HG03378 (cell line): ENCODE measurements around the gene DUXB.
A peak's percentile ranks its signal among the peaks of the same experiment; 100 is the strongest.

Experiments used
- ATAC-seq: cut with Tn5 transposase; IDR thresholded peaks from one replicate; pipeline ENCODE4 v1.9.1; 2021; ENCODE audit warnings: mild to moderate bottlenecking, moderate library complexity; ENCODE audit not compliant: unreplicated experiment

Gene DUXB, protein sequence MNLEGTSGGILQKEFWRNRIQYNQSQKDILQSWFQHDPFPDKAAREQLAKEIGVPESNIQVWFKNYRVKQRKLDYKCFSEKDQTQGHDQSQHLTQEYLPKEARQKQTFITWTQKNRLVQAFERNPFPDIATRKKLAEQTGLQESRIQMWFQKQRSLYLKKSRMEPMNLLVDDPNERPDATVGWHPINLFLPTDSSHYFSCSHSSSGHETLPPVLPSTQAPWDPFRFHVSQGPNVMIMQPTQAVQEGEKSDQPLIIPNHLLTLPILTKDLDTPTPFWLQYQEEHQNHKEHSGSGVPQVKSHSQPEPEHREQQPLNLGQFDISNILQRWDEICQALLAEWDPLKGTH

DNA sequence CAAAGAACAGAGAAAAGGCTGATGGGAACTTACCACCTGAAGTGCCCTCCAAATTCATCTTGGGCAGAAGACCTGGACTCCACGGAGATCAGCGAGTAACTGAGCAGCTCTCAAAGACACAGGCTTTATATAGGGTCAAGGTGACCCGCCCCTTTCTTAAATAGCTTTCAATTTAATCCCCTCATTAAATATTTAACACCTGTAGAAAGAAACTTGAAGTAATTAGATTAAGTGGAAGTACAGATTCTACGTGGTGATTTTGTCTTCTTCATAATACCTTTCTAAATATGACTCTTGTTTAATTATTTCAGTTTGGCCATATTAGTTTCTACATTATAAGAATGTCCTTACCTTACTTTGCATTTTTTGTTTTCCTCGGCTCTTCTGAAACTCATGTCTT lies at the start of gene DUXB:
TSS of gene DUXB (minus strand) at position 101 of the 400 bp plus-strand sequence. CDS start at position 58, 43 bp downstream.
- no peak for ATAC-seq

DNA sequence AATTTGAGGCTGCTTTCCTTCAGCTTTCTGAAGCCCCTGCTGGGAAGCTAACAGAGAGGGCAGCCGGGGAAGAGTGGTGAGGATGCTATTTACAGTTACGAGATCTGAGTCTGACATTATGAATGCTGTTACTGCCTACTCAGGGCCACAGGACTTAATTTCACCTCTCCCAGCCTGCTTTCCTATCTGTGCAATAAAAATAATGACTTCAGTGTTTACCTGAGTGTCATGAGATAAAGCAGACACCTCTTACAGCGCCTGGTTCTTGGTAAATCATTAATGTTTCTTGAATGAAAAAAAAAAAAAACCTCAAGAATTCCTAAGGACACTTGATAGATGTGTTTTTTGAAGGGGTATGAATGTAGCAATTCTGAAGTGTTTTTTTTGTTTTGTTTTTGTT lies 49.3 kb upstream of the DUXB start:
- no peak for ATAC-seq

DNA sequence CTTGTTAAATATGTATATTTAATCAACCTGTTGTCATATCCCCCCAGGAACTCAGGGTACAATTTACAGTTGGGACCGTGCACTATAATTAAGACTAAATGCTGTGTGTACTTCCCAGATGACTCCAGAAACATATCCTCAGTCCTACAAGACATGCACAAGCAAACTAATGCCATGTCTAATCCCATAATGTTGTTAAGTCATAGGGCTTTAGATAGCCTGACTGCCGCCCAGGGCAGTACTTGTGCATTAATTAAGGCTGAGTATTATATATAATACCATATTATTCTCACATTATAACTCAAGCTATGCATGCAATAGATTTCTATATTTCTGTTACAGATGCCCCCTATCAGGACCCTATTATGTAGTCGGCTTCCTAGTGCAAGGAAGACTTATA lies 45.1 kb upstream of the DUXB start:
- ATAC-seq = no peak

DNA sequence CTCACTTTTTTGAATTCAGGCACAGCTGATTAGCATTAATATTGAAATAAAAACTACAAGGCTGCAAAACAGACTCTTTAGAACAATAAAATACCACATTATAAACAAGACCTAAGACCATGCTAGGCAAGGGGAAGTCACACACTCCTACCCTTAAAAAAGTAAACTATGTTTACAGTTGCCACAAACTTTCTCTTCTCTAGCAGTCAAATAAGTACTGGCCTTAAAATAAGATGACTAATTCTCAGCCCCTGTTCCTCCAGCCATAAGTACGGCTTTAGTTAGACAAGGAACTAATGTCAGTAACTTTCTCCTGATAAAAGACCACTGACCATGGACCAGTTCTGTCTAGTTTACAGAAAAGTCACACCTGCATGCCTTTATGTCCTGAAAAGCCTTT lies 44.6 kb upstream of the DUXB start:
- peak; percentile 58 for ATAC-seq

DNA sequence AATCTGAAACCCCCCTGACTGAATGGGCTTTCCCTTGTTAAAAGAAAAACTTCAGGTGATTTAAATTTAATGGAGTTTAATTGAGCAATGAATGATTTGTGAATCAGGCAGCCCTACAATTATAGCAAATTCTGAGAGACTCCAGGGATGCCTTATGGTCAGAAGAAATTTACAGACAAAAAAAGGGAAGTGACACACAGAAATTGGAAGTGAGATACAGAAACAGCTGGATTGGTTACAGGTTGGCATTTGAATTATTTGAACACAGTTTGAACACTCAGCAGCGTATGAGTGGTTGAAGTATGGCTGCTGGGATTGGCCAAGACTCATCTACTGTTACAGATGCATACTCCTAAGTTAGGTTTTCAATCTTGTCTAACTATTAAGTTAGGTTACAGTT lies 44.0 kb upstream of the DUXB start:
- peak; percentile 67 for ATAC-seq

DNA sequence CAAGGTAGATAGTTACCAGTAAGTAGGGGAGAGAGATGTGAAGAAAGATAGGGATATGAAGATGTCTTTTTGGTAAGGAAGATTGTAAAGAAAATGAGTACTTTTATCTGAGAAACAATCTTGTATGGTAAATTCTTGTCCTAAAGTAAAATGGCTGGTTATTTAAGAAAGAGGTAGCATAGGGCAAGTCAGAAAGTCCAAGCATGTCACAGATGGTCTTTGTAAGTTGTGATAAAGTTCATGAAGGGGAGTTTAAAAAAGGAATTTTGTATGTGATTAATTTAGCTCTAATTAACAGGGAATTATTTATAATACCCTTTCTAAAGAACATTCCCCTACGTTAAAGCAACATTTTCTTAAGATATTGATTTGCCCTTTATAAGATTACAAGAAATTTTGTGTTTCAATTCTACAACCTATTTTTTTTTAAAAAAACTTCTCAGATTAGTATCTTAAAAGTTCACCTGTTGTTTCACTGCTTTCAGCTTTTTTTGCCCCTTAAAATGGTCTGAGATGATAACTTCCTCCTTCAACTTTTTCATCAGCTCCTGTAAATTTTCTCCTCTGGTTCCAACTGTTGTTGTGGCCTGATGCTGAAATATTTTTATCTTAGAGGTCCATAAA lies 41.3 kb upstream of the DUXB start:
- no peak for ATAC-seq

DNA sequence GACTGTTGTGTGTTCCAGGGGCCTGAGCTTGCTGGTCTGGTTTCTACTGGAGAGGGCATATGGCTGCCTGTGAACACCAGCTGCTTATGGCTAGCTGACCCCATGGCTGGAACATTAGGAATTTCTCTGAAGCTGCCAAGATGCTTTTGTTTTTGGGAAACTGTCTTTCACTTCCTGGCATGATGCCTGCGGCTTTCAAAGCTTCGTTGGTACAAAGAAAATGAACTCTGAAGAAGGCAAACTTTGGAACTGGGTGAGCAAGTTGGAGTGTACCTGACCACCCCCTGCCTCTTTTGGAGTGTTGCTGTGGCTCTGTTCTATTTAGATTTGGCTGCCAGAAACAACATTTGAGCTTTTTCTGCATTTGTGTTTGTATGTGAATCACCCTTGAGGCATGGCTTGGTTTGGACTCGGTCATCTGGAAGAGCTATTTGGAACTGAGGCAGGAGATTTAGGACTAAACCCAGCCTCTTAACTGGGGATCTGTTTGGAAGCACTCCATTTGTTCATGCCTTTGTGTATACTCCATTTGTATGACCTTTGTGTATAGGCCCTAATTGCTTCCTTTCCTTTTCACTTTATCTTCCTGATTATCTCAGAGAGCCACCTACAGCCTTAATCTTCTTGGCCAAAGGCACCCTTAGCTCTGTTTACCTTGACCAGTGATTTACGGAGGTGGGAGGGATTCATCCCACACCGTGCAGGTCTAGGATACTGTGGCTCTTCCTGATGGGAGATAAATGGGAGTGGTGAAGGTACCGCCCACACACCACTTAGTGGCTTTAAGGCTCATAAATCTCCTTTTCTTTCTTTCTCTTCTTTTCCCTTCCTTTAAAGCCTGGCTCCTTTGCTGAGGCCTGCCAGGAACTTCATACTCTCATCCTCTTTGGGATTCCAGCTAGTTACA lies 32.3 kb upstream of the DUXB start:
- ATAC-seq = no peak

DNA sequence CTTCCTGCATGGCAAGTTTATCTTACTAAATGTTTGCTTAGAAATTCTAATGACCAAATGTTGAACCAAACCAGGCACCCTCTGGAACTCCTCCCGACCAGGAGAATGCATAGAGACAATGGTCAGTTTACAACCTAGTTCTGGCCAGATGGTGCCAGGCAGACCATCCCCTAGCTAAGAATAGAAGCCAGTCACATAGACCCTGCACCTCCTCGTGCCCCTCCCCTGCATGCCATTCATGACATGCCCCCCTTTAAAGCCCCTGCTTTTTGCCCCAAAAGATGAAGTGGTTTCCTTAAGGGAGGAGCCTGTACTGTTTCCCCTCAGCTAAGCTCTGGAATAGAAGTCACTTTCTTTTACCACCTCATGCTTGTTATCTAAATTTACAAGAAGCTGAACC lies 31.6 kb upstream of the DUXB start:
- ATAC-seq = no peak

DNA sequence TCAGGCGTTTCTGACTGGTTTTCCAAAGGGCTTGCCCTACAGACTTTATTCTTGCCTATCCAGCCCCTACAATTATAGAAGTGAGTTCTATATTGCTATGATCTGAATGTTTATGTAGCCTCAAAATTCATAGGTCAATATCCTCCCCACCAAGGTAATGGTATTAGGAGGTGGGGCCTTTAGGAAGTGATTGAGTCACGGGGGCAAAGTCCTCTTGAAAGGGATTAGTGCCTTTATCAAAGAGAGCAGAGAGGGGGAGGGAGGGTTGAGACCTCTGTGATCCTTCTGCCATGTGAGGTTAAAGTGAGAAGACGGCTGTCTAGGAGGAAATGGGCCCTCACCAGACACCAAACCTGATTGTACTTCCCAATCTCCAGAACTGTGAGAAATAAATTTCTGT lies 26.0 kb upstream of the DUXB start:
- no peak for ATAC-seq

DNA sequence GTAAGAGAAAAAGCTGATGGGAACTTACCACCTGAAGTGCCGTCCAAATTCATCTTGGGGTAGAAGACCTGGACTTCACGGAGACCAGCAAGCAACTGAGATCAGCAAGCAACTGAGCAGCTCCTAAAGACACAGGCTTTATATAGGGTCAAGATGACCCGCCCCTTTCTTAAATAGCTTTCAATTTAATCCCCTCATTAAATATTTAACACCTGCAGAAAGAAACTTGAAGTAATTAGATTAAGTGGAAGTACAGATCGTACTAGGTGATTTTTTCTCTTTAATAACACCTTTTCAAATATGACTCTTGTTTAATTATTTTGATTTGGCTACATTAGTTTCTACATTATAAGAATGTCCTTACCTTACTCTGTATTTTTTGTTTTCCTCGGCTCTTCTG lies 25.1 kb upstream of the DUXB start, which contains the start of gene CPHXL:
TSS of gene CPHXL (minus strand) at position 101 of the 400 bp plus-strand sequence. CDS start at position 53, 48 bp downstream.
- ATAC-seq = no peak

DNA sequence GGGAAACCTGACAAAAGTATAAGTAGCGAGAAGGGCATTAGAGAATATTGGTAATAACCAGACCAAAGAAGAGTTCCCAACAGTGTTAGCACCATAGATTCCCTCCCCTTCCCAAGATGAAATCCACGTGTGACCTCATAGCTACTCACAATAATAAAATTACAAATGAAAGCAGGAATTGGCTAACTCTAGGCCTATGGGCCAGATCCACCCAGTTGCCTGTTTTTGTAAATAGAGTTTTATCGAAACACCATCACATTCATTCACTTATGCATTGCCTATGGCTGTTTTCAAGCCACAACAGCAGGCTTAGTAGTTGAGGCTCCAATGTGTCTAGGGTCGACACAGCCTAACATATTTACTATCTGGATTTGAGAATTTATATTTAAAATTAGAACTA lies 17.2 kb upstream of the DUXB start:
- ATAC-seq = no peak

DNA sequence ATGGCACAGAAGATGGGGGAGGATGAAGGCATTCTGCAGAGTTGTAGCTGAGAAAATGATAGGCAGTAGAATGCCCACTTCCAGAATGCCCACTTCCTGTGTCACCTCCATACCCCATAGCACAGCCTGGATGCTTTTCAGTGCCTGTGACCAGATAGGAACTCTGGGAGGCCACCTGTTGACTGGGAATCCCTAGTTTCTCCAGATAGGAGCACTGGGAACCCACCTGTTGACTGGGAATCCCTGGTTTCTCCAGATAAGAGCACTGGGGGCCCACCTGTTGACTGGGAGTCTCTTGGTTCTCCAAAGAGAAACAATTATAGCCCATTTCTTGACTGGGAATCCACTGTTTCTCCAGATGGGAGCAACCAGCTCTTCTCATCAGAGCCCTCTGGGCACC lies 13.4 kb upstream of the DUXB start:
- no peak for ATAC-seq

DNA sequence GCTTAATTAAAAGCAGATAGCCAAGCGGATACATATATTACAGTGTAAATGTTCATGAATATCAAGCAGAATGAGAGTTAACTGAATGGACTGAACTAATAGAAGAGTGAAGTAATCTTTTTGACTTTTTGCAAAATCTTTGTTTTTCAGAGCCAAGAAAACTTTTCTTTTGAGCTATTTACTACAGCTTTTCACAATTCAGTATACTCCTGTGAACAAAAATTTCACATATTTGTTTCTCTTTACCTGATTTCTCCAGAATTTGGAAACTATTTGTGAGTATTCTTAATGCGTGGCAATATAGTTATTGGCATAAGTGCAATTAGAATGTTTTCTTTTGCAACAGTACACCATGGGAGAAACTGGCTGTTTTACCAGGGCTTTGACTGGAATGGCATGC lies 9.1 kb upstream of the DUXB start:
- no peak for ATAC-seq

DNA sequence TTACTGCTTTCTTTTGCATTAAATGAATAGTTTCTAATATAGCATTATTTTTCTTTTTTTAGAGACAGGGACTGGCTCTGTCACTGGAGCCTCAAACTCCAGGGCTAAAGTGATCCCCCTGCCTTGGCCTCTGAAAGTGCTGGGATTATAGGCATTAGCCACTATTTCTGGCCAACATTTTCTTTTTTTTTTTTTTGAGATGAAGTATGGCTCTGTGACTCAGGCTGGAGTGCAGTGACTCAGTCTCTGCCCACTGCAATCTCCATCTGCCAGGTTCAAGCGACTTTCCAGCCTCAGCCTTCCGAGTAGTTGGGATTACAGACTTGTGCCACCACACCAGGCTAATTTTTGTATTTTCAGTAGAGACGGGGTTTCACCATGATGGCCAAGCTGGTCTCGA lies 2.0 kb upstream of the DUXB start:
- no peak for ATAC-seq

DNA sequence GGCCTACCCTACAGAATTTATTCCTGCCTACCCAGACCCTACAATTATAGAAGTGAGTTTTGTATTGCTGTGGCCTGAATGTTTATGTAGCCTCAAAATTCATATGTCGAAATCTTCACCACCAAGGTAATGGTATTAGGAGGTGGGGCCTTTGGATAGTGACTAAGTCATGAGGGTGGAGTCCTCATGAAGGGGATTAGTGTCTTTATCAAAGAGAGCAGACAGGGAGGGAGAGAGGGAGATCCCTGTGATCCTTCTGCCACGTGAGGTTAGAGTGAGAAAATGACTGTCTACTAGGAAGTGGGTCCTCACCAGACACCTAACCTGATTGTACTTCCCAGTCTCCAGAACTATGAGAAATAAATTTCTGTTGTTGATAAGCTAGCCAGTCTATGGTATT lies 981 bp upstream of the DUXB start:
- ATAC-seq = no peak

DNA sequence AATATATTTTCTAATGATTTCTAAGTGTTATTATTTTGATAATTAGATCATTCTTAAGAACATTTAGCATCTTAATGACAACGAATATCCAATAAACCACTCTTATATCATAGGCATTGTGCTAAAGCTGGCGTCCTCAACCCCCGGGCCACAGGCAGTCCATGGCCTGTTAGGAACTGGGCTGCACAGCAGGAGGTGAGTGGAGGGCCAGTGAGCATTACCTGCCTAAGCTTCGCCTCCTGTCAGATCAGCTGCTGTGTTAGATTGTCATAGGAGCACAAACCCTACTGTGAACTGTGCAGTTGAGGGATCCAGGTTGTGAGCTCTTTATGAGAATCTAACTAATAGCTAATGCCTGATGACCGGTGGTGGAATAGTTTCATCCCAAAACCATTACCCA lies 3.7 kb downstream of the DUXB start:
- ATAC-seq = no peak

DNA sequence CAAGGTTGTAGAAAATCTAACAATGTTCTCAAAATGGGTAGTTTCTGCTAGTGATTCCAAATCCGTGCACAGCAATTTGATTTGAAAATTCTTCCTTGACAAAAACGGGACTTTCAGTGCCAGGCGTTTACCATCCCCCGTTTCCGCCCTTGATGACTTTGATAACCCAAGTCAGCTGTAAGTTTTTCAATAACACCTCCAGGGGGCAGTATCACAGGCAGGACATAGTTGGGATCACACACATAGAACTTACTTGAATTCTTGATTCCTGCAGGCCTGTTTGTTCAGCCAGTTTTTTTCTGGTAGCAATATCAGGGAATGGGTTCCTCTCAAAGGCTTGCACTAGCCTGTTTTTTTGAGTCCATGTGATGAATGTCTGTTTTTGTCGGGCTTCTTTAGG lies 5.6 kb downstream of the DUXB start:
- ATAC-seq = no peak

DNA sequence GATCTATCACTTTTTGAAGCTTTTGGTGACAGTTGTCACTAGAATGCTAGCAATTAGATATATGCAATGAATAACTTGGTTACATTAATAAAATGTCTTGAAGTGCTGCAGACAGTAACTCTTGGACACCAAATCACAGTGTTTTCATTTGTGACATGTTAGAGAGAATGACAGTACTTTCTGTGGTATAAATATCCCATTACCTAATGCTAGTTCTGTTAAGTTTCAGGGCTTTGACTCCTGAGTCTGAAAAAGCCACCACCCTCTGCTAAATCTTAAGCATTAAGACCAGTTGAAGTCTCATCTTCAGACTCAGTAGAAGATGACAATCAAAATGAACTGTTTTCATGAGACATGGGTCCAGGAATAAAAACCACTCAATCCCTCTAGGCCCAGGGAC lies 13.9 kb downstream of the DUXB start:
- no peak for ATAC-seq

DNA sequence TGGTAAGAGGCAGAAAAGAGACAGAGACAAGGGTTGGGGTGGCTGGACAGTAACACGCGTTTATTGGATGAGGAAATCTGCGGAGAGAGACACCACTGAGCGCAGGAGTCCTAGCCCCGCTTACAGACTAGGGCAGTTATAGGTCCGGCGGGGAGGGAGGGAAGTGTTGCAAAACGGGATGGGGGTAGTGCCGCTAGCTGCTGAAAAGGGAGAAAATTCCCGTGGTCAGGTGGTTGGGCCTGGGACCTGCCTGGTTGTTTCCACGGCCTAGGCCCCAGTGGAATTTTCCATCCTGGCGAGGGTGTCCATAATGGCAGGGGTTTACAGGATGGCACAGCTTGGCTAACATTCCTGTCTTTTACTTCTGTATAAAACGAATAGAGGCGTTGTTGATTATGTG lies 19.0 kb downstream of the DUXB start:
- ATAC-seq = no peak

DNA sequence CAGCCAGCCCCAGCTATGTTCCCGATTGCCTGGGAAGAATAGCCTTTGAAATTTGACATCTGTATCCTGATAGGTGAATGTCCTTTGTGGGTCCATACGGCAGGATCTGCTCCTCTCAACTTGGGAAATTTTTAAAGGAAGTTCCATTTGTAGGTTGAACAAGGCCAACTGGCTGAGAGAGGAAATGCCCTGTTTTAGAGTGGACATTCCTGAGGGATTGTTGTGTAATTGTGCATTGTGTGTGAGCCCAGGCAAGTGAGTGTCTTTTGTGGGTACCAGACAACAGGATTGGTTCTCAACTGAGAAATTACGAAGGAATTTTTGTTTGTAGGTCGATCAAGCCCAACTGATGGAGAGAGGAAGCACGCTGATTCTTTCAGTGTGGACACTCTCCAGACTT lies 21.9 kb downstream of the DUXB start:
- no peak for ATAC-seq

DNA sequence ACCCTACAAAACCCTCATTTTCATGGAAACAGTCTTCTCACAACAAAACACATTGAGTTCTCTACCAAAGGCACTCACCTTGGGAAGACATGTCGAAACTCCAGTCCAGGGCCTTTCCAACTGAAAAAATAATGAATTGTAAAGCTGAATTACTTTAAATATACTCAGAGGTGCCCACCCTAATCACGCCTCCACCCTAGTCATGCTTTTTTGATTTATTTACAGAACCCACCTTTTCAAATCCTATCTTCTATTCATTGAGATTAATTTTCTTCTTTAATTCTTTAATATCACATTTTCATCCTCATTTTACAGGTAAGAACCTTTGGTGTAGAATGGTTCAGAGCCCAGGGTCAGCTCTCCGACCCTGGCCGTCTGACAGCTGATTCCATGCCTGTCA lies 24.4 kb downstream of the DUXB start, which contains the start of gene CPHXL2:
TSS of gene CPHXL2 (minus strand) at position 101 of the 400 bp plus-strand sequence. CDS start at position 91, 10 bp downstream.
- ATAC-seq = no peak

DNA sequence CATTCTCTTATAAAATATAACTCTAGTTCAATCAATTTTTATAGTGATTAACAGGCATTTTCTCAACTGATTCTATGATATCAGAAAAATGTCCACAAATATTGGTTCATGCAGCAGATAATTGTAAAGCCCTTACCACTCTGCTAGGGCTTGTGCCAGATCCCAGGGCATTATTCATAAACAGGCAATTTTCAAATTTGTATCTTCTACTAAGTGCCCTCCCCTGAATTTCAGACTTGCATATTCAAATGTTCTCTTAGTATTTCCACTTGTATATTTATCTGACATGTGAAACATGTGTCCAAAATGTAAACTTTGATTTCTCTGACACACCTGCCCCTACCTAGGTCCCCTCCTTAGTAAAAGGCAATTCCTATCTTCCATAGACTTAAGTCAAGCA lies 33.8 kb downstream of the DUXB start:
- no peak for ATAC-seq
